ENCODE results near the gene ZNF341.

ZNF341 gene

GRCh38 chr20:33832103-33832804 lies 100.5 kb downstream of the ZNF341 start:
- no peak overlapping the region for H3K4me3 ChIP-seq (ENCODE audit: low read depth, low read length)
- DNase-seq (ENCODE audit: low read depth), result no peak
- no peak for TF ChIP-seq CTCF (IDR thresholded peaks at IDR 0.05; ENCODE audit: control insufficient read depth, extremely low read depth, insufficient read depth)

GRCh38 chr20:33833333-33833732 lies 101.5 kb downstream of the ZNF341 start:
- TF ChIP-seq CTCF (IDR thresholded peaks at IDR 0.05; ENCODE audit: control insufficient read depth, extremely low read depth, insufficient read depth), result no peak
- DNase-seq (ENCODE audit: low read depth), result no peak
- H3K4me3 ChIP-seq (ENCODE audit: low read depth, low read length), result no peak overlapping the region

- no peak overlapping the region for H3K4me3 ChIP-seq (ENCODE audit: low read depth, low read length)
- no peak for DNase-seq (ENCODE audit: low read depth)
- TF ChIP-seq CTCF (IDR thresholded peaks at IDR 0.05; ENCODE audit: control insufficient read depth, extremely low read depth, insufficient read depth), result no peak
Measured at GRCh38 chr20:33835615-33836172, 103.9 kb downstream of the ZNF341 start.

- no peak overlapping the region for H3K4me3 ChIP-seq (ENCODE audit: low read depth, low read length)
- DNase-seq (ENCODE audit: low read depth), result no peak
- TF ChIP-seq CTCF (IDR thresholded peaks at IDR 0.05; ENCODE audit: control insufficient read depth, extremely low read depth, insufficient read depth), result no peak
Measured at GRCh38 chr20:33836277-33836676, 104.5 kb downstream of the ZNF341 start.

GRCh38 chr20:33837096-33837830 lies 105.5 kb downstream of the ZNF341 start:
- no peak for TF ChIP-seq CTCF (IDR thresholded peaks at IDR 0.05; ENCODE audit: control insufficient read depth, extremely low read depth, insufficient read depth)
- no peak for DNase-seq (ENCODE audit: low read depth)
- no peak overlapping the region for H3K4me3 ChIP-seq (ENCODE audit: low read depth, low read length)

- no peak for DNase-seq (ENCODE audit: low read depth)
- peak; percentile 39 for TF ChIP-seq CTCF (IDR thresholded peaks at IDR 0.05; ENCODE audit: control insufficient read depth, extremely low read depth, insufficient read depth)
- H3K4me3 ChIP-seq (ENCODE audit: low read depth, low read length), result no peak overlapping the region
Measured at GRCh38 chr20:33838035-33838864, 106.5 kb downstream of the ZNF341 start.
